Measurements from ENCODE around the gene EPGN.

Gene EPGN

DNA sequence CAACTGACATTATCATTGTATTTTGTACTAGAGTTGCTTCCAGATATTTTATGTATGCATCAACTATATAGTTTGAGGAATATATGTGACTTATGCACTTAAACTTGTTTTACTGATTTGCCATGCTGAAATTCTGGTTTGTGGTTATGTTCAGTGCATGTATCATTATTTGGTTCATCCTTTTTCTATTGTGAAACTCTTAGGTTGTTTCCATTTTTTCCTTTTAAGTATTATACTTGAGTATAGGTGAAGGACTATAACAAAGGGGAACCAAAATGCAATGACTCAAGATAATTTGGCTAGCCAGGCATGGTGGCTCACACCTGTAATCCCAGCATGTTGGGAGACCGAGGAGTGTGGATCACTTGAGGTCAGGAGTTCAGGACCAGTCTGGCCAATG is 21.1 kb upstream of the EPGN start:
- DNase-seq (ENCODE audit: low read depth) = no peak
- no peak overlapping the region for H3K4me3 ChIP-seq (ENCODE audit: control insufficient read depth, low read depth, low read length)
- TF ChIP-seq, protein P1, sequence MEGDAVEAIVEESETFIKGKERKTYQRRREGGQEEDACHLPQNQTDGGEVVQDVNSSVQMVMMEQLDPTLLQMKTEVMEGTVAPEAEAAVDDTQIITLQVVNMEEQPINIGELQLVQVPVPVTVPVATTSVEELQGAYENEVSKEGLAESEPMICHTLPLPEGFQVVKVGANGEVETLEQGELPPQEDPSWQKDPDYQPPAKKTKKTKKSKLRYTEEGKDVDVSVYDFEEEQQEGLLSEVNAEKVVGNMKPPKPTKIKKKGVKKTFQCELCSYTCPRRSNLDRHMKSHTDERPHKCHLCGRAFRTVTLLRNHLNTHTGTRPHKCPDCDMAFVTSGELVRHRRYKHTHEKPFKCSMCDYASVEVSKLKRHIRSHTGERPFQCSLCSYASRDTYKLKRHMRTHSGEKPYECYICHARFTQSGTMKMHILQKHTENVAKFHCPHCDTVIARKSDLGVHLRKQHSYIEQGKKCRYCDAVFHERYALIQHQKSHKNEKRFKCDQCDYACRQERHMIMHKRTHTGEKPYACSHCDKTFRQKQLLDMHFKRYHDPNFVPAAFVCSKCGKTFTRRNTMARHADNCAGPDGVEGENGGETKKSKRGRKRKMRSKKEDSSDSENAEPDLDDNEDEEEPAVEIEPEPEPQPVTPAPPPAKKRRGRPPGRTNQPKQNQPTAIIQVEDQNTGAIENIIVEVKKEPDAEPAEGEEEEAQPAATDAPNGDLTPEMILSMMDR (conservative IDR thresholded peaks at IDR 0.05; ENCODE audit: control insufficient read depth, insufficient read depth, low read depth, low read length) = no peak

GRCh38 chr4:74287791-74288190 is 20.5 kb upstream of the EPGN start:
- no peak for DNase-seq (ENCODE audit: low read depth)
- TF ChIP-seq, protein P1 (conservative IDR thresholded peaks at IDR 0.05; ENCODE audit: control insufficient read depth, insufficient read depth, low read depth, low read length) = no peak
- H3K4me3 ChIP-seq (ENCODE audit: control insufficient read depth, low read depth, low read length) = no peak overlapping the region

DNA sequence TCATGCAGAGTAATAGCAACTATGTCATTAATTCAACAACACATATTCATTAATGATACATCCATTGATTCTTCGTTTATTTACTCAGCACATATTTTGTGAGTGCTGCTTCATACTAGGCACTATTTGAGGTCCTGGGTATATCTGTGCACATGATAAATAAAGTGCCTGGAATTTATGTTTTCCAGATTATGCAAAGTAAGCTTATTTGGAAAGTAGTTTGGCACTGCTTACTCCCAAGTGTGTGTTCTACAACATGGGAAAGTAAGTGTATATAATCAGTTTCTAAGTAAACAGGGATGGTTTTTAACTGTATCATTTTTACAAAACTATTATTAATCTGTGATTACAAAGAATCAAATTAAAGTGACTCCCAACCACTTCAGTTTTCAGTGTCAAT is 16.8 kb upstream of the EPGN start:
- H3K4me3 ChIP-seq (ENCODE audit: control insufficient read depth, low read depth, low read length) = no peak overlapping the region
- TF ChIP-seq, protein P1 (conservative IDR thresholded peaks at IDR 0.05; ENCODE audit: control insufficient read depth, insufficient read depth, low read depth, low read length) = no peak
- DNase-seq (ENCODE audit: low read depth) = no peak

DNA sequence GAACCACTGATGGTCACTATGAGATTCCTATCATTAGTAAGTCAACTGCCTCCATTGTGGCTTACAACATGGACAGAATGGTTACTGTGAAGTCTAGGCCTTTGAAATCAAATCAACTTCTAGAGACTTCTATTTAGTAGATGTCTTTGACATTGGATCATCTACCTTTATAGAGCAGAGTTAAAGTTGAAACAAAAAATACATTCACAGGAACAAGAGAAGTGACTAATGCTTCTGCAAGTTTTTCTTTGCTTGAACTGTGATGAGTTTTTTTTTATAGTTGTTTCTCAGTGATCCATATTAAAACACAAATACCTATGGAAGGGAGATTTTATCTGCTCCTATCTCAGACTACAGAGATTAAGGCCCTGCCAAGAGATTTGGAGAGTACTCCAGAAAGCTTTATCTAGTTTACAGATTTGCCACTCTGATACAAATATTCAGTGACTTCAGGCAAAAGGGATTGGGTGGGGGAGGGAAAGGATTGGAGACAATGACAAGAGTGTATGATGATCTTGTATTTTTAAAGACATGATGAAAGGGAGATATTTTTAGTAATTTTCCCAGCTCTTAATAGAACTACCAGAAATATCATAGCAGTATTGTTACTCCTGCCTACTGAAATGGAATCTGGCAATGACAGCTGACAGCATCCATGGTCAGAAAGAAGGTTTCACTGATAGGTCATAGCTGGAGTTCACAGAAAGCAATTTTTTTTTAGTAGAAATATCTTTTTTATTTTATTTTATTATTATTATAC is 16.0 kb upstream of the EPGN start:
- TF ChIP-seq, protein P1 (conservative IDR thresholded peaks at IDR 0.05; ENCODE audit: control insufficient read depth, insufficient read depth, low read depth, low read length) = no peak
- no peak overlapping the region for H3K4me3 ChIP-seq (ENCODE audit: control insufficient read depth, low read depth, low read length)
- DNase-seq (ENCODE audit: low read depth) = no peak

- no peak for DNase-seq (ENCODE audit: low read depth)
- H3K4me3 ChIP-seq (ENCODE audit: control insufficient read depth, low read depth, low read length) = no peak overlapping the region
- TF ChIP-seq, protein P1 (conservative IDR thresholded peaks at IDR 0.05; ENCODE audit: control insufficient read depth, insufficient read depth, low read depth, low read length) = no peak
Measured at GRCh38 chr4:74293558-74293957, 14.7 kb upstream of the EPGN start.

GRCh38 chr4:74294681-74295080 is 13.6 kb upstream of the EPGN start:
- no peak for DNase-seq (ENCODE audit: low read depth)
- TF ChIP-seq, protein P1 (conservative IDR thresholded peaks at IDR 0.05; ENCODE audit: control insufficient read depth, insufficient read depth, low read depth, low read length) = no peak
- no peak overlapping the region for H3K4me3 ChIP-seq (ENCODE audit: control insufficient read depth, low read depth, low read length)

All from fibroblast of mammary gland (primary cell).